GM12891 (cell line): Measurements from ENCODE around the gene UBE2O.

Experiments
- PAX5 ChIP-seq: IDR thresholded peaks from 2 replicates; pipeline ENCODE4 v1.6.1; 2011; ENCODE audit warnings: low read length, moderate library complexity, mild to moderate bottlenecking; ENCODE audit not compliant: insufficient read depth, severe bottlenecking
- POLR2A ChIP-seq: IDR thresholded peaks from 2 replicates; pipeline ENCODE4 v1.6.1; 2011; ENCODE audit warnings: low read depth, low read length, control low read depth

- no peak for TF ChIP-seq POLR2A
- no peak for TF ChIP-seq PAX5
Observed at GRCh38 chr17:76404976-76405563, 47.9 kb downstream of the UBE2O start.
